GM12875 (cell line): ENCODE measurements around the gene DCBLD2.

ENCODE experiments used
- H3K4me3 ChIP-seq: one replicate; pipeline ENCODE4 v1.5.1; 2011; ENCODE audit warnings: low read depth, low read length, control low read depth
- TF ChIP-seq, protein P1 (sequence below): IDR thresholded peaks from 2 replicates; pipeline ENCODE4 v1.5.1; 2011; ENCODE audit warnings: low read depth, mild to moderate bottlenecking, control low read depth, inconsistent platforms, low read length, moderate library complexity, borderline replicate concordance; ENCODE audit not compliant: insufficient read depth

DCBLD2 gene

DNA sequence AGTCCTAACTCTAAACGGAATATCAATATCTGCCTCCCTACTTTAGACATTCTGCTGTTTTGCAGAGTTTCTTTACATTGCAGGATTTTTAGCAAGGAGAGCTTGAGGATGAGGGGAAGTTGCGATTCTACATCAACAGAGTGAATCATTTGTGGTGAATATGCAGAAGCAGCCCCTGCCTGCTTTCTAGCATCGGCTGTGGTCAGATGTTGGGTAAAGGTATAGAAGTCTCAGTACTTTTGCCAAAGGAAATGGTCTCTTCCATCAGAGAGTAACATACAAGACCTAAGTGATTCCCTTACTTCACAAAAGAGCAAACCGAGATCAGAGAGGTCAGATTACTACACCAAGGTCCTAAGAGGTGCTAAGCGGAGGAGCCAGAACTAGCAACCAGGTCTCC is 123.1 kb downstream of the DCBLD2 start:
- TF ChIP-seq, protein P1, sequence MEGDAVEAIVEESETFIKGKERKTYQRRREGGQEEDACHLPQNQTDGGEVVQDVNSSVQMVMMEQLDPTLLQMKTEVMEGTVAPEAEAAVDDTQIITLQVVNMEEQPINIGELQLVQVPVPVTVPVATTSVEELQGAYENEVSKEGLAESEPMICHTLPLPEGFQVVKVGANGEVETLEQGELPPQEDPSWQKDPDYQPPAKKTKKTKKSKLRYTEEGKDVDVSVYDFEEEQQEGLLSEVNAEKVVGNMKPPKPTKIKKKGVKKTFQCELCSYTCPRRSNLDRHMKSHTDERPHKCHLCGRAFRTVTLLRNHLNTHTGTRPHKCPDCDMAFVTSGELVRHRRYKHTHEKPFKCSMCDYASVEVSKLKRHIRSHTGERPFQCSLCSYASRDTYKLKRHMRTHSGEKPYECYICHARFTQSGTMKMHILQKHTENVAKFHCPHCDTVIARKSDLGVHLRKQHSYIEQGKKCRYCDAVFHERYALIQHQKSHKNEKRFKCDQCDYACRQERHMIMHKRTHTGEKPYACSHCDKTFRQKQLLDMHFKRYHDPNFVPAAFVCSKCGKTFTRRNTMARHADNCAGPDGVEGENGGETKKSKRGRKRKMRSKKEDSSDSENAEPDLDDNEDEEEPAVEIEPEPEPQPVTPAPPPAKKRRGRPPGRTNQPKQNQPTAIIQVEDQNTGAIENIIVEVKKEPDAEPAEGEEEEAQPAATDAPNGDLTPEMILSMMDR = no peak
- no peak overlapping the region for H3K4me3 ChIP-seq

GRCh38 chr3:98777801-98778220 is 123.7 kb downstream of the DCBLD2 start:
- TF ChIP-seq, protein P1 = no peak
- H3K4me3 ChIP-seq = no peak overlapping the region

GRCh38 chr3:98777286-98777685 is 124.2 kb downstream of the DCBLD2 start:
- TF ChIP-seq, protein P1 = no peak
- no peak overlapping the region for H3K4me3 ChIP-seq

DNA sequence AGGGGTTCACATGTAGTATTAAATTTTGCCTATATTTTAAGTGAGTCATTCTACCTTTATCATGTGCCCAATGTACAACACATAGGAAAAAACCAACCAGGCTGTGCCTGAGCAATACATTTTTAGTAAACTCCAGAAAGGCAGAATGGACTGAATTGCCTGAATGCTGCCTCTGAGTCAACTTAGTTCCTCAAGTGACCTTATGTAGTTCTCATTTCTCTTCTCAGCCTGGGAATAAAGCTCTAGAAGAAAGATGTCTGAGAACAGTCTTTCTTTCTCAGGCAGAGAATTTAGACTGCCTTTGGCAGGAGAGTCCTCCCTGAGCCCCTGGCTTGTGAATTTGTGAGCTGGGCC is 125.4 kb downstream of the DCBLD2 start:
- no peak overlapping the region for H3K4me3 ChIP-seq
- TF ChIP-seq, protein P1 = no peak

- TF ChIP-seq, protein P1 = no peak
These were observed 125.9 kb downstream of the DCBLD2 start for GRCh38 chr3:98775459-98776139.

GRCh38 chr3:98772022-98772421 is 129.5 kb downstream of the DCBLD2 start:
- TF ChIP-seq, protein P1 = no peak
- no peak overlapping the region for H3K4me3 ChIP-seq

More at GRCh38 chr3:98775459-98776139, 125.9 kb downstream of the DCBLD2 start:
- no peak overlapping the region for H3K4me3 ChIP-seq

DNA sequence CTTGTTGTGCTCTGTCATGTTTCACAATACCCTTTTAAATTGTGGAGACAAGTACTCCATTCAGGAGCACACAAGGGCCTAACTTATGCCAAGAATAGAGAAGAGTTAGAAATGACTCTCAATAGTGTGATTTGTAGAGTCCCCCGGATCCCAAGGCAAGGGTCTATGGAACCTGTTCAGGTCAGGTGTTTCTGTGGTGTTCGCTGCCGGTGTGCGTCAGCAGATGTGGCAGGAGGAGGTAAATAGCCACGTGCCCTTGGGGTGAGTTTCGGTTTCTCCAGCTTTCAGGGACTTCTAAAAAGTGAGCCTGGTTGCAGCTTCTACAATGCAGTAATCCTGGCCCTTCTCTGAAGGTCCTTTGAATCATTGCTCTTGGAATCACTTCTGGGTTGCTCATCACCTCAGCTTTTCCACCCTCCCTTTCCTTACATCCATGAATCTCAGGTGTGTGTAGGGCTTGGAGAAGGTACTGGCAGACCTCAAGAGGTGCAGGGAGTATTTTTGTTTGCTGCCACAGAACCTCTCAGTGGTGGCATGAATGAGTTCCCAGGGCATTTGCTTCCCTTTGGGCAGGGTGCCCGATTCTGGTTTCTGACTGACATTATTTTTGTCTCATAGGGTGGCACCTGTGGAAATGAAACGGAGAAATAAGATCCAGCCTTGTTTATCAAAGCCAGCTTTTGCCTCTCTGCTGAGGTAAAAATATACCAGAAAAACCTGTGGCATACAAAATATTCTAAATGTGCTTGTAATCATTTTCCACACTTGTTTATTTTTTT is 131.0 kb downstream of the DCBLD2 start:
- TF ChIP-seq, protein P1 = no peak
- H3K4me3 ChIP-seq = no peak overlapping the region
